ENCODE data around the gene RPL12.

Gene RPL12

DNA sequence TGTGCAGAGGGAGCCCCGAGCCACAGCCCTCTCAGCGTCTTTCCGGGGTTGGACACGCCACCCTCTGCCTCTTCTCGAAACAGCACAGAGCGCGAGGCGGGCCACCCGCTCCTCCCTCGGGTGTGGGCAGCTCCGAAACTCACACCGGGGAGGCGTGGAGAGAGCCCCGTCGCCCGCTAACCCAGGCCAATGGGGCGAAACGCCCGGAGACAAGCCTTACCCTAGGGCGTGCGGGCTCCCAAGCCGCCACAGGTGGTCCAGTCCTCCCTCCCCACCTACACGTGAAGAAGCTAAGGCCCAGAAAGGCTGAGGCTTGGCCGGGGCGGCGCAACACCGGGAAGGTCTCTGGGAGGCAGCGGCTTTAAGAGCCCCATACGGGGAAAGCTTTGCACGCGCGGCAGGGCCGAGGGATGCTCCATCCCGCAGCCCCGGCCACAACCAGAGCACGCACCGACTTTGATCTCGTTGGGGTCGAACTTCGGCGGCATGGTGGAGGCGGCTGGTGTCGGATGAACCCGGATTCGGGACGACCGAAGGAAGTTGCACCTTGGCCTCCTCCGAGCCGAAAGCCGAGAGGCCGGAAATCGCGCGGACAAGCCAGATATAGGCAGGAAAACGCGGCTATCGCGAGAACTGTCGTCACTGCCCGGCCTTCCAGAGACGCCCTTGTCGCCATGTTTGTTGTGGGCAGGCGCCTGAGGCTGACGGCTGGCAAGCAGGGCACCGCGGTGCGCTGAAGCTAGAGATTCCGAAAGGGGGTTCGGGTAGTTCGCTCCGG is at the start of gene RPL12, which contains the start of gene LRSAM1:
TSS of gene RPL12 (minus strand) at position 577 of the 778 bp plus-strand sequence. CDS start at position 488, 89 bp downstream.
TSS of gene LRSAM1 (plus strand) at position 681 of the 778 bp plus-strand sequence. CDS start 3,018 bp downstream, outside the sequence.
- peak; percentile 92 for DNase-seq (ENCODE audit: low spot score)

- DNase-seq (ENCODE audit: low spot score) = no peak
Observed at GRCh38 chr9:127500862-127501261, 49.7 kb upstream of the RPL12 start.

- DNase-seq (ENCODE audit: low spot score) = no peak
Observed at GRCh38 chr9:127500399-127500798, 49.2 kb upstream of the RPL12 start.

- no peak for DNase-seq (ENCODE audit: low spot score)
Observed at GRCh38 chr9:127498298-127498697, 47.1 kb upstream of the RPL12 start.

DNA sequence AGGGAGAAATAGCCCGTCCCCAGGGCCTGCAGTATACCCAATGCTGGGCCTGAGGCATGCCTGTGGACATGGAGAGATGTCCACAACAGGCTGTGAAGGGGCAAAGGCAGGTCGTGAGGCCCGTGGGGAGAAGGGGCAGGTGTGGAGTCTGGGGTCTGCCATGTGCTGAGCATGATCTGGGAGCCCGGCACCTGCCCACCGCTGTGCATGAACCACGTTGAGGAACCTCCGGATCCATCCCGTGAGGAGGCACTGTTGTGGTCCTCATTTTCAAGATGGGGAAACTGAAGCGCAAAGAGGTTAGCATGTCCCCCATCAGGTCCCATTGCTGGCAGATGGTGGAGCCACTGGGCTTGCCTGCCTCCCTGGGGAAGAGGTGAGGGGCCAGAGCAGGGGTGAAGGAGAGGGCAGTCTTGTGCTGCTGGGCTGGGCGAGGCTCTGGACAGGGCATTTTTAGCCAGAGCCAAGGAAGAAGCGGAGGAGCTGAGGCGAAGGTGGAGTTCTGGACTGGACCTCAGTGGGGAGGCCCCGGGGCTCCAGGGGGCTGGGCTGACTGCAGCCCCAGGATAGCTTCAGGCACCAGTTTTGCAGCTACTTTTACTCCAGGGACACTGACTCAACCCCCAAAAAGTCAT is 46.6 kb upstream of the RPL12 start:
- no peak for DNase-seq (ENCODE audit: low spot score)

DNA sequence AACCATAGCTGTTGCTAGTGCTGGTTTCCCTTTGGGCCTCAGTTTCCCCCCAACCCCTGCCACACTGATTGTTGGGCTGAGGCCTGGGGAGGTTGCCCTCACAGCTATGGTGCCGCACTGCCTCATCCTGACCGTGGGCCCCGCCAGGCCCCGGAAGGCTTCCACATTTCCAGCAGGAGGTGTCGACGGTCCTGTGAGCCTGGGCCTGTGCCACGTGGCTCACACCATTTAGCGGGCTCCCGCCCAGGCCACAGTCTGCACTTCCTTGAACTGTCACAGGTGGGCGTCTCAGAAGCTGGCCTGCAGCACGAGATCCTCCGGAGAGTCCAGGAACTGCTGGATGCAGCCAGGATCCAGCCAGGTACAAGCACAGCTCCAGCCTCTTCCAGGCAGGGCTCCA is 45.8 kb upstream of the RPL12 start:
- DNase-seq (ENCODE audit: low spot score) = no peak

- no peak for DNase-seq (ENCODE audit: low spot score)
Observed at GRCh38 chr9:127495884-127496555, 44.8 kb upstream of the RPL12 start.

- no peak for DNase-seq (ENCODE audit: low spot score)
Observed at GRCh38 chr9:127494304-127494702, 43.1 kb upstream of the RPL12 start.

DNA sequence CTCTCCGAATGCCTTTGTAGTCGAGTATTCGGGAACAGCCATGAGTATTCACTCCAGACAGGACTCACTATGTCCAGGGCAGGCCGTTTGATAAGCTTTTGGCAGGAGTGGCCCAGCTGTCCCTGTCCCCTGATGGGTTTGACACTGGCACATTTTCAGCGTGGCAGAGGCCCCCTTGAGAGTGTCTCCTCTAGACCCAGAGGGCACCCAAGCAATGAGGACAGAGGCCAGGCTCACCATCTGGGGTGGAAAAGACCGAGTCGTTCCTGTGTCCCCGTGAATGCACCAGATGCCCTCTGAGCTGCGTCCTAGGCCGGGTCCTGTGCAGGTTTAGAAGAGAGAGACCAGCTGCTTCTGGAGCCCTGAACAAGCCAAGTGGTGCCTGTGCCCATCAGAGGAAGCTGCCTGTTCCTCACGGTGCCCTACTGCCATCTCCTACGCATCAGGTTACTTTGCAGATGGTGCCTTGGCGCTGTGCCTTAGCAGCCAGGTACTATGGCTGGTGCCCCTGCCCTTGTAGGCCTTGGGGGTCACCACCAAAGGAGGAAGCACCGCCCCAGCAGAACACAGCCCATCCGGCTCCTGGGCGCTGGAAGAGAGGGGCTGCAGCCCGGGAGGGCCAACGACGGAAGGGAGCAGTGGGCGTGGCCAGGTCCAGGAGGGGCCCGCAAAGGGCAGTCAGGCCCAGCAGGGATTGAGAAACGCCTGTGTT is 42.5 kb upstream of the RPL12 start:
- peak; percentile 16 for DNase-seq (ENCODE audit: low spot score)

DNA sequence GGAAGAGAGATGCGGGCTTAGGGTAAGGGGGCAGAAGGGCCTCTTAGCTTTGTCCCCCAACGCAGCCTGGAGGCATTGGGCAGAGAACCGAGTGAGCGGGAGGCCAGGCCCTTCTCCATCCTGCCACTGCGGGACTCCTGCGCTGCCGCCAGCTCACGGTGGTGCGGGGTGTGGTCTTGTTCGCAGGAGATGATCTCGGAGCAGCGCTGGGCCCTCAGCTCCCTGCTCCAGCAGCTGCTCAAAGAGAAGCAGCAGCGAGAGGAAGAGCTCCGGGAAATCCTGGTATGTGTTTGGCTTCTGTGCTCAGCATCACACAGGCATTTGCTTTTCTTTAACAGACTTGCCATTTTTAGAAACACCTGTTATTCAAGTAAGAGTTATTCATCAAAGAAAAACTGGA is 41.4 kb upstream of the RPL12 start:
- DNase-seq (ENCODE audit: low spot score) = no peak

GRCh38 chr9:127491516-127491915 is 40.3 kb upstream of the RPL12 start:
- DNase-seq (ENCODE audit: low spot score) = no peak

GRCh38 chr9:127490535-127491230 is 39.5 kb upstream of the RPL12 start:
- DNase-seq (ENCODE audit: low spot score) = no peak

GRCh38 chr9:127489471-127490115 is 38.4 kb upstream of the RPL12 start:
- no peak for DNase-seq (ENCODE audit: low spot score)

- no peak for DNase-seq (ENCODE audit: low spot score)
Observed at GRCh38 chr9:127488946-127489345, 37.7 kb upstream of the RPL12 start.

DNA sequence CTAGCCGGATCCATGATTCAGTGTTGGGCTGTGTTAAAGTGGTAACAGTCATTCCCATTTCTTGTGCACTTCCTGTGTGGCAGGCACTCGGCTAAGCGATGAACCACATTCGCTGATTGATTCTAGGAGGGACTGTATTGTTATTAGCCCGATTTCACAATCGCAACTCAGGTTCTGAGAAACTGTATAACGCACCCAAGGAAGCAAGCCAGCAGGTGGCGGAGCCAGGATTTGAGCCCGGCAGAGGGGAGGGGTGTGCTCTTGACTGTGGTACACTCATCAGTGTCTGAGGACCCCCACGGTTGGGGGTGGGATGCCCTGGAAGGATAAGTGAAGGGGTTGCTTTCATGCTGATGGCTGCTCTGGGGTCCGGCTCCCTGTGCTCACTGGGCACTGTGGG is 34.8 kb upstream of the RPL12 start:
- no peak for DNase-seq (ENCODE audit: low spot score)

DNA sequence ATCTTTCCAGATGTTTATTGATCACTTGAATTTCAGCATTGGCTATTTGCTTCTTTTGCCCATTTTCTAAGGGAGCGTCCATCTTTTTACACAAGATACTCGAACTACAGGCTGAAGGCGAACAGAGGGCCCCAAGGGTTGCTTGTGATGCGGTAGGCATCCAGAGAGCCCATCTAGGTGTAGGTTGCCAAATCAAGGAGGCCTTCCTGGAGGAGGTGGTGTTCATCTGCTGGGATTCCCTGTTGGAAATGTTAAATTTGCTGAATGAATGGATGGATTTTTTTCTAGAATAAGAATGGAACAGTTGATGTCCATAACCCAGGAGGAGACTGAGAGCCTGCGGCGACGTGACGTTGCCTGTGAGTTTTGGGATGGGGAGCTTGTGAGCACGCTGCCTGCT is 31.5 kb upstream of the RPL12 start:
- DNase-seq (ENCODE audit: low spot score) = no peak

DNA sequence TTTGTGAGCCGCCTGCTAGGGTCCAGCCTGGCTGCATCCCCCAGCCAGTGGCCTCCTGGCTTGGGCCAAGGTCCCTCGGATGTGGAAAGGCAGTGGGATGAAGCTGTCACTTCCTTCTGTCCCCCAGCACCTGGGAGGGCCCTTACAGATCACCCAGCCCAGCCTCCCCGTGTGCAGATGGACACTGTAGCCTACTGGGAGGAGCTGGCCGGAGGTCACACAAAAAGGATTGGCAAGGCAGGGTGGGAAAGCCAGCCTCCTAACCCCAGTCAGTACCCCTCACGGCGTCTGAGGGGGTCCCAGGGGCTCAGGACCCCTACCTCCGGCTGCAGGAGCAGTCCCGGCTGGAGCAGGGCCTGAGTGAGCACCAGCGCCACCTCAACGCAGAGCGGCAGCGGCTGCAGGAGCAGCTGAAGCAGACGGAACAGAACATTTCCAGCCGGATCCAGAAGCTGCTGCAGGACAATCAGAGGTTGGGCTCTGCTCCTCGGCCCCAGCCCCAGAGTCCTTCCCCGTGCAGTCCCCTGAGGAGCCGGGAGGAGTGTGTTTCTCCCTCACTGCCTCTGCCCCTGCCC is 28.4 kb upstream of the RPL12 start:
- DNase-seq (ENCODE audit: low spot score) = no peak

DNA sequence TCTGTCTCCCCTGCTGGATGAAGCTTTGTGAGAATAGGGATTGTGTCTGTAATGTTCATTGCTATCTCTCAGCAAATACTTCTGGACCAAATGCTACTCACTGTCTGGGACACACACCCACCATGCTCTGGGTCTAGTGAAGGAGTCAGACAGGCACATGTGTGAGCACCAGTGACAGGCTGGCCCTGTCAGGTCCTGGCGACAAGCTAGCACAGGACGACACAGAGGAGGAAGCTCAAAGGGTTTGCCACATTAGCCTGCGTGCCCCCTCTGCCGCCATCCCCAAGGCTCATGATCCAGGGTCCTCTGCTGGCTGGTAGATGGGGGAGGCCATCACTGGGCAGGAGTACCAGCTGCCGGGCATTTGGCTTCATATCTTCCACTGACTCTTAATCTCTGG is 23.4 kb upstream of the RPL12 start:
- no peak for DNase-seq (ENCODE audit: low spot score)

DNA sequence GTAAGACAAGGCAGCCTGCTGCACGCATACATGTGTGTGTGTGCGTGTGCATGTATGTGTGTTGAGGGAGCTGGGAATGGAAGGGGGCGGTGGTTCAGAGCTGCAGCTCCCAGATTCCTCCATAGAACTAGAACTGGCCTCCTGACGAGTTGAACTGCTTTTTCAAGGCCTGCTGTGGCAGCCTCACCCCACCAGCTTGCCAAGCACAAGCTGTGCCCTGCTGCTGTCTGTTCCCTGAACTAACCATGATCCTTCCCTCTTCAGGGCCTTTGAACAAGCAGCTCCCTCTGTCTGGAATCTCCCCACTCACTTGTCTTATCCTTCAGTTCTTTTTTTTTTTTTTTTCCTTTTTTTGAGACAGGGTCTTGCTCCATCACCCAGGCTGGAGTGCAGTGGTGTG is 22.7 kb upstream of the RPL12 start:
- DNase-seq (ENCODE audit: low spot score) = no peak

- DNase-seq (ENCODE audit: low spot score) = no peak
Observed at GRCh38 chr9:127473501-127473900, 22.3 kb upstream of the RPL12 start.

DNA sequence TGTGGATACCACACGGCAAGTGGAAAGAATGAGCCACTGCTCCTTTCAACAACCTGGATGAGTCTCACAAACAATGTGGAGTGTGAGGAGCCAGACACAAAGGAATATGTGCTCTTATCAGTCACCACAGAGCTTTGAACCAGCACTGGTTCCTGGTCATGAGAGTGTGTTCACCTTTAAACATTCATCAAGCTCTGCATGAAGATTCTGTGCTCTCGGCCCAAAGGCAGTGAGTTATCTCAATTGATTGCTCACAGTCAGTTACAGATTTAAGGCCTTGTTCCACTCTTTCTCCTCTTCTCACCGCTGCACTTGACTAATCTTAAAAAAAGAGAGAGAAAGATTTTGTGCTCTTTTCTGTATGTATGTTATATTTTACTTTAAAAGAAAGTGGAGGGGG is 19.5 kb upstream of the RPL12 start:
- DNase-seq (ENCODE audit: low spot score) = no peak

All from pons (tissue), 1 donor.